ENCODE measurements around the gene SIRT3.
"Not testable (repeated sequence)": the region's sequence is repeated elsewhere in the genome, so short reads cannot be mapped to it uniquely, and the experiment has no call there.

DNA sequence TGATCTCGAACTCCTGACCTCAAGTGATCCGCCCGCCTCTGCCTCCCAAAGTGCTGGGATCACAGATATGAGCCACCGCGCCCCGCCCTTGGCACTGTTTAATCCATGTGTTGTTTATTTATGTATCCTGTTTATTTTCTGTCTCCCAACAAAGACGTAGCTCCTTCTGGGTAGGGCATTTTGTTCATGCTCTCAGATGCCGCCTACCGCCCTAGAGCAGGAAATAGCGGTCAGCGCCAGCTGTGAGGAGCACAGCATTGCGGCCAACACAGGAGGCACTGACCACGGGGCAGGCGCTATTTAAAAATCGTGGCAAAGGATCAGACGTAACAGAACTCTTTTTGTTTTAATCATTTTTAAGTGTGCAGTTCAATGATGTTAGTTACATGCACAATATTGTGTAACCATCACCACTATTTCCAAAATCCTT is 32.6 kb upstream of the SIRT3 start:
- TF ChIP-seq POLR2A (IDR thresholded peaks at IDR 0.05); EP300 (IDR thresholded peaks at IDR 0.05; ENCODE audit: low read depth): not testable (repeated sequence)
- TF ChIP-seq, protein P1, sequence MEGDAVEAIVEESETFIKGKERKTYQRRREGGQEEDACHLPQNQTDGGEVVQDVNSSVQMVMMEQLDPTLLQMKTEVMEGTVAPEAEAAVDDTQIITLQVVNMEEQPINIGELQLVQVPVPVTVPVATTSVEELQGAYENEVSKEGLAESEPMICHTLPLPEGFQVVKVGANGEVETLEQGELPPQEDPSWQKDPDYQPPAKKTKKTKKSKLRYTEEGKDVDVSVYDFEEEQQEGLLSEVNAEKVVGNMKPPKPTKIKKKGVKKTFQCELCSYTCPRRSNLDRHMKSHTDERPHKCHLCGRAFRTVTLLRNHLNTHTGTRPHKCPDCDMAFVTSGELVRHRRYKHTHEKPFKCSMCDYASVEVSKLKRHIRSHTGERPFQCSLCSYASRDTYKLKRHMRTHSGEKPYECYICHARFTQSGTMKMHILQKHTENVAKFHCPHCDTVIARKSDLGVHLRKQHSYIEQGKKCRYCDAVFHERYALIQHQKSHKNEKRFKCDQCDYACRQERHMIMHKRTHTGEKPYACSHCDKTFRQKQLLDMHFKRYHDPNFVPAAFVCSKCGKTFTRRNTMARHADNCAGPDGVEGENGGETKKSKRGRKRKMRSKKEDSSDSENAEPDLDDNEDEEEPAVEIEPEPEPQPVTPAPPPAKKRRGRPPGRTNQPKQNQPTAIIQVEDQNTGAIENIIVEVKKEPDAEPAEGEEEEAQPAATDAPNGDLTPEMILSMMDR (IDR thresholded peaks at IDR 0.05): not testable (repeated sequence)
- peak in 2 of 3 donors; percentile 40 to 53 for TF ChIP-seq POLR2AphosphoS5 (IDR thresholded peaks at IDR 0.05)

Data from transverse colon (tissue), 4 donors.